SK-MEL-5 (cell line): ENCODE measurements around the gene TCF7L2. TPM values are rescaled to one million over a fixed set of nuclear protein-coding genes. Genes with fewer than 3 reads are reported as not detected.

Experiments used
- DNase-seq: peaks from one replicate; pipeline ENCODE4 v3.0.0-alpha.2; 2016; ENCODE audit warnings: low read depth, low spot score
- in situ Hi-C: cut with HindIII; loops from 2 replicates; pipeline ENCODE4 v1.10.0; 2016; ENCODE audit warnings: low sequenced_read_pairs, high pct_unique_total_duplicates, low pct_unique_long_range_greater_than_20kb
- total RNA-seq: library from RNA; depleted of rRNA; stranded (reverse); fragments of >200 nt; shearing (Covaris generic); gene quantifications from 2 replicates; pipeline ENCODE4 v1.2.3, GENCODE V29; 2014

The TCF7L2 gene
- total RNA-seq, 1 experiment from 2014 or later = 2.6 TPM

DNA sequence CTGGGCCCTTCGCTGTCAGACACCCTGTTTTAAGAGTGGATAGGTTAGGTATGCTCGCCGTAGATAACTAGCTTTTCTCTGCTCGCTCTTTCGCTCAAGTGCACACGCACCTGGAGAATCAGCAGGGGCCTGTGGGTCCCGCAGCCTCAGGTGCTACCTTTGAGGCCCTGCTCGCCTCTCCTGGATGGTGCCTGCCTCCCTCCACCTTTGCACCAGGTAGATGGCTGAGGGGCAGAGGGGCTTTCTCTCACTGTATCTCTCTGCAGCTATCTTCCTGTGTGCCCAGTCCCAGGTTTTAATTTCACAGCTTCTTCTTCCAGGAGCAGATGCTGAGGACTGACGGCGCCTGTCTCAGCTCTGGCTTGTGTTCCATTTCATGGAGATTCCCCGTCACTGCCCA is 227.9 kb downstream of the TCF7L2 start:
- no peak for DNase-seq
- in situ Hi-C loops = no loop called here

DNA sequence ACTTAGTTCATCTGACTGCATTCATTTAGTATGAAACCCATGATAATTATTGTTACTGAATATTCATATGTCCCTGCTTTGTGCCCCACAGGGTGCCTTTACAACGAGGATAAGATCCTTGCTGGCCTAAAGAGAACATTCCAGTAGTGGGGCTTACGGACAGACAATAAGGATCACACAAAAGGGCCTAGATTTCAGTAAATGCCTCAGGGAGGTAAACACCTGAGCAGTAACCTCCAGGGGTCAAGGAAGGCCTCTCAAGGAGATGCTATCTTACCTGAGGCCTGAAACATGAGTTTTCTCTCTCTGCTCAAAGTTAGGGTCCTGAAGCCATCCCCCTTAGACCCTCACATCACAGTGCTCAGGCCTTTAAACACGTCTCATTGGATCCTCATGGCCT is 228.7 kb downstream of the TCF7L2 start:
- DNase-seq = no peak
- in situ Hi-C loops = no loop called here

DNA sequence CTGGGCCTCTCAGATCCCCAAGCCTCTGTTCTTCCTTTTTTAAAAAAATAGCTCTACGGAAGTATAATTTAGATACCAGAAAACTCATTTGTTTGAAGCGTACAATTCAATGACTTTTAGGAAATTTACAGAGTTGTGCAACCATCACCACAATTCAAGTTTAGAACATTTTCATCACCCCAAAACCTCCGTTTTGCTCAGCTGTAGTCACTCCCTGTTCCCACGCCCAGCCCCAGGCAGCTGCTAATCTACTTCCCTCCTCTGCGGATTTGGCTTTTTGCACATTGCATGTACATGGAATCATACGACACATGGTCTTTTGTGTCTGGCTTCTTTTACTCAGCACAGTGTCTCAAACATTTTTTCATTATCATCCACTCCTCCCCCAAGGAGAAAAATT is 229.2 kb downstream of the TCF7L2 start:
- in situ Hi-C loops = no loop called here
- no peak for DNase-seq

DNA sequence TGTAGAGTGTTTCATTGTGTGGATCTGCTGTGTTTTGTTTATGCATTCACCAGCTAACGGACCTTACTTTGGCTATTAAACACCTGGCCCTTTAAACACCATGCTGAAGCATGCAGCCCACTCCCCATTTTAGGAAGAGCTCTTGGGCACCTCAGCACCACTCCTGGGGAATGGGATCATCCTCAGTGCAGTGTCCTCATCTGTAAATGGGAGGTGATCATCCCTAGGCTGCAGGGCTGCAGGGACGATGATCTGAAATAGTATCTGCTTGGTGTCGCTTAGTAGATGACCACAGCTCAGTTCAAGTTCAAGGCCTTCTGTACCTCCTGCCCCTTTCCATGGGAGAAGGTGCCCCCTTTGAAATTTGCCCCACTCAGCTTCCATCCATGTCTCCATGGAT is 229.9 kb downstream of the TCF7L2 start:
- no peak for DNase-seq
- in situ Hi-C loops = no loop called here

DNA sequence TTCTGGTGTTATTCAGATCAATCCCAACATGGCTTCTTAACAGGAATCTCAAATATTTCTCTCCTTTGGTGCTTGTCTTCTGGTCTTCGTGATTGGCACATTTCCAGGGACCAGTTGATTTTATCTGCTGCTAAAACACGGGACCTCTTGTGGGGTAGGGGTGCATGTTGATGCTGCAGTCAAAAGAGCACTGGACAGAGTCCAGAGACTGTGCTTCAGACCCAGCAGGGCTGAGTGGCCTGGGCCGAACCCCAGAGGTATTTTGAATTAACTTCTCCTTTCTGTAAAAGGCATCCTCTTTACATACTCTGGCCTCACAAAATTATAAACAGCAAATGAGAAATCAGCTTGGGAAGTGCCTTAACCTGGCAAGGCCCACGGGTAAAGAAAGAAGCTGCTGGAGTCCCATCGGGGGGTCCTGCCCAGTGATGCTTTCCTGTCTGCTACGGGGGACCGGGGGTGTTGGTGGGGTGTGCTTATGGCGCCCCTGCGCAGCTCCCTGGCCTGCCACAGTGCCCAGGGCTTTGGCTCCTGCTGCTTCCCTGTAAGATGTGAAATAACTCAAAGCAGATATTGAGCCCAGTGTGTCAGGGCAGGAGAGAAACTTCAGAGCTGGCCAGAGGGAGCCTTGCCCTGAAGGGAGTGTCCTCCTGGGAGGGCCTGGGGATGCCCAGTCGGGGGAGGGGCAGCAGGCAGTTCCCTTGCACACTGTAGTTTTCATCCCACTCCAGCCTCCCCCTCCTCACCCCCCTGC is 230.5 kb downstream of the TCF7L2 start:
- in situ Hi-C loops = no loop called here

DNA sequence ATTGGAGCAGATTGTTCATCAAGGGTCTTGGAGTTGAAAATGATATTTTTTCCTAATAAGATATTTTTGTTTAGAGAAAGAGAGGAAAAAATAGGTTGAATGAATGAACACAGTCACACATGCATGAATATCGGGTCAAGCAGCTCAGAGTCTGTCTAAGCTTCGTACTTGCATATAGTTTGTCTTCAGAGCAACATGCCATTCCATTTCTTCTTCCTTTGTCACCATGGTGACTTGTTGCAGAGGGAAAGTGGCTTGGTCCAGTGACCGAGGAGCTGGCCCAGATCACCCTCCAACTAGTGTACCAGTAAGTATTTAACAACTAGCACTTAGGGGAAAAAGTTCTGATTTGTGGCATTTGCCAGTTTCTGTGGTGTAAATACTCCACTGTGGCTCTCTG is 232.1 kb downstream of the TCF7L2 start:
- in situ Hi-C loops = no loop called here
- DNase-seq = no peak

More for the DNA sequence above, 230.5 kb downstream of the TCF7L2 start:
- no peak for DNase-seq

DNA sequence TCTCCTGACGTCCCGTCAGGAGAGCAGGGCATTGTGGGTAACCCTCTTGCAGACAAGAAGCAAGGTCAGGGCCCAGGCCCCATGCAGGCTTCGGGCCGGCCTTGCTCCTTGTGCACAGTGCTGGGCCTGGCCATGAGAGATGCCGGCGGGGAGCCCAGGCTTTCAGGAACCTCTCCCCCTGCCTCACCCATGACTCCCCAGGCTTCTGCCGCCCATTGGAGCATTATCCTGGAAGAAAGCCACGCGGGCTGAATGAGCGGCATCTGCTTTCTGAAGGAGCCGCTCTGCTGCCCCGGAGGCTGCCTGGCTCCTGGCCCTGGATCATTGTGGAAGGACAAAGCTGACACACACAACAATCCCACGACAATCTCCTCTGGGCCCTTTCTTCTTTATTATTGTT is 233.5 kb downstream of the TCF7L2 start:
- no peak for DNase-seq
- in situ Hi-C loops = no loop called here

DNA sequence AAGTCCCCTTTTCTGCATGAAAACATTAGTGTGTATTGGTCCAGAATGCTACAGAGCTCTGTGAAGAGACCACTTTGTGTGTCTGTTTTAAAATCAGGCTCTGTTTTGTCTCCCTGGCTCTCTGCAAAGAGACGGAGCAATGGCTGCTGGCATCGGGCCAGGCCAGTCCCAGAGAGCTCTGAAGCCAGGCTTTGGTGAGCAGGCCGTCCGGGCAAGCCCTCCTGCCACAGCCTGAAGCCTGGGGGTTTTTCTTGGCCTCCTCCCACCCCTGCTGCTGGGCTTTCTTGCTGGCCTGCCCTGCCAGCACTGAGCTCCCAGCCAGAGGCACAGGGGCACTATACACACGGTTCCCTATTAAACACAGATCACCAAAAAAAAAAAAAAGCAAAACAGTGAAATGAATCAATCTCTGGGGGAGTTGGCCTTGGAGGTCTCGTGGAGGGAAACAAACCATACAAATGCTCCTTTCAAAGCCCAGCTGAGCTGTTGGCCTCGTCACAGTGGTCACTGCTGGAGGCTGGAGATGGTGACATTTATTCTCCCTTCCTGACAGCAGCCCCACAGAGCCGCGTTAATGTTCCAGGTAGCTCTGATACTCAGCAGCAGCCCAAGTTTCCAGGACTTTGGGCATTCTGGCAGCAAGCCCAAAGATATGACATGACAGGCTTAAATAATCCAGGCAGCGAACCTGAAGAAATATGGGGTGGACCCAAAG is 237.2 kb downstream of the TCF7L2 start:
- DNase-seq = peak; percentile 14
- in situ Hi-C loops = no loop called here

DNA sequence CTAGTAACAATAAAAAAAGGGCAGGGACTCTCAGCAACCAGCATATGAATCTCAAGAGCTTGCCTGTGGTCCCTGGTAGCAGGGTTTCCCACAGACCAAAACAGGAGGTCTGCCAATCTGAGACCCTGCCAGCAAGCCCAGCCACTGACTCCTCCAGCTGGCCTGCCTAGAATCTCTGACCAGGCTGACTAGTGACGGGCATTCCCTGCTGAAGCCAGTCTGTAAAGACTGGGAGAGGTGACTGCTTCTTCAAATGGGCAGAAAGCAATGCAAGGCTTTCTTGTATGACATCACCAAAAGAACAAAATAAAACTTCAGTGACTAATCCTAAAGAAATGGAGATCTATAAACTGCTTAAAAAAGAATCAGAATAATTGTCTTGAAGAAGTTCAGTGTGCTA is 249.4 kb downstream of the TCF7L2 start:
- in situ Hi-C loops = no loop called here
- DNase-seq = no peak

DNA sequence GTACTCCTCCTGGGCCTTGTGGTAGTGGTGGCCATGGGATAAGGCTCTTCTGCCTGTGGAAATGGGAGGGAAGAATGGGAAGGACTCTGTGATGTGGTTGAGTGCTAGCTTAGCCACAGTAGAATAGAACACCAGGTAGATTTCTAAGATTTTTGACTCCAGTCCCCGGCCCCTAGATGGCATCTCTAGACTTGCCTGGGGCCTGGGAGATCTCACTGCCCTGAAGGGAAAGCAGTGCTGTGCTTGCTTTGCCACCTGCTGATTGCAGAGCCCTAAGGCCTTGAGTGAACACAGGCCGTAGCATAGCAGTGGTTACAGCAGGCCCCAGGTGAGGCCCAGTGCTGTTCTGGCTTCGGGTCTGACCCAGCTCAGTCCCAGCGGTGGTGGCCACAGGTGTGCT is 252.0 kb downstream of the TCF7L2 start:
- DNase-seq = no peak
- in situ Hi-C loops = no loop called here

DNA sequence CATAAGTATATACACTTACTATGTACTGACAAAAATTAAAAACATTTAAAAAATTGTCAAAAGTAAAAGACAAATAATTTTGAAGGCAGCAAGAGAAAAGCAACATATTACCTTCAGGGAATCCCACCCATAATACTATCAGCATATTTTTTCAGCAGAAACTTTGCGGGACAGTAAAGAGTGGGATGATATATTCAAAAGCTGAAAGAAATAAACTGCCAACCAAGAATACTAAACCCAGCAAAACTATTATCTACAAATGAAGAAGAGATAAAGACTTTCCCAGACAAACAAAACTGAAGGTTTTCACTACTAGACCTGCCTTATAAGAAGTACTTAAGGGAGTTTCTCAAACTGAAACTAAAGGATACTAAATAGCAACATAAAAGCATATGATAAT is 257.9 kb downstream of the TCF7L2 start:
- in situ Hi-C loops = no loop called here
- no peak for DNase-seq

DNA sequence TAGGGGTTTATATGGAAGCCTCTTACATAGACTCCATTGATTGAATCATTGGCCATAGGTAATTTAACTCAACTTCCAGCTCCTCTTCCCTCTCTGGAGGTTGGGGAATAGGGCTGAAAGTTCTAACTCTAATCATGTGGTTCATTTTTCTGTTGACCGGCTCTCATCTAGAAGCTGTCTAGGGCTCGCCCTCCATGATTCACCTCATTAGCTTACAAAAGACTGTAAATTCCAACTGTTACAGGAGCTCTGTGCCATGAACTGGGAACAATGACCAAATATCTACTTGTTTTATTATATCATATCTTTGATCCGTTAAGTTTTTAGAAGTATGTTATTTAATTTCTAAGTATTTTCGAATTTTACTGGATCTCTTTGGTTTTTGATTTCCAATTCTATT is 263.0 kb downstream of the TCF7L2 start:
- no peak for DNase-seq
- in situ Hi-C loops = no loop called here

DNA sequence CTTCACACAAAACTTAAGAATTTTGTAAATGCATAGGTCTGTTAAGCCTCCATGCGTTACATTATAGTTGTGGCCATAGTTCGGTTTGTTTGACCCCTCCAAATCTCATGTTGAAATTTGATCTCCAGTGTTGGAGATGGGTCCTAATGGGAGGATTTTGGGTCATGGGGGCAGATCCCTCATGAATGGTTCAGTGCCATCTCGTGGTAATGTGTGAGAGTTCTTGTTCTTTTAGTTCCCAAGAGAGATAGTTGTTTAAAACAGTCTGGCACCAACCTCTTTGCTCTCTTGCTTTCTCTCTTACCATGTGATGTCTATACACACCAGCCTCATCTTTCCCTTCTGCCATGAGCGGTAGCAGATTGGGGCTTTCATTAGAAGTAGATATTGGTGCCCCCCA is 264.3 kb downstream of the TCF7L2 start:
- DNase-seq = peak; percentile 9
- in situ Hi-C loops = no loop called here

DNA sequence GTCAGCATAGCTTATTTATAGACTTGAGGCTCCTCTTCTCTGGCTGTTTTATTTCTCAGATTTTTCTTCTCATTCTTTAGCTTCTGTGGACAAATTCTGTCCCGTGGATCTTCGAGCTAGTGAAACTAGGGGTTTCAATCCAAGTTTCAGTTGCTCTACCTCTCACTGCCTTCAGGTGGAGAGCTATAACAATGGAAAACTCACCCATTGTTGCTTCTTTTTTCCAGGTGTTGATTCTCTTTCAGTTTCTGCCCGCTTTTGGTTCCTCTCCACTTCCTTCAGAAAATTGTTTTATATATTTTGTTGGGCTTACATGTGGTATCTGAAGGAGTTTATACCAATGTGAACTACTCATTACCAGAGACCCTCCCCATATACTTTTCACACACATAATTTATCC is 266.1 kb downstream of the TCF7L2 start:
- in situ Hi-C loops = no loop called here
- no peak for DNase-seq
